ENCODE measurements around the gene UTF1.
A peak's percentile ranks its signal among the peaks of the same experiment; 100 is the strongest.
"Not testable (repeated sequence)": the region's sequence is repeated elsewhere in the genome, so short reads cannot be mapped to it uniquely, and the experiment has no call there.

The UTF1 gene

DNA sequence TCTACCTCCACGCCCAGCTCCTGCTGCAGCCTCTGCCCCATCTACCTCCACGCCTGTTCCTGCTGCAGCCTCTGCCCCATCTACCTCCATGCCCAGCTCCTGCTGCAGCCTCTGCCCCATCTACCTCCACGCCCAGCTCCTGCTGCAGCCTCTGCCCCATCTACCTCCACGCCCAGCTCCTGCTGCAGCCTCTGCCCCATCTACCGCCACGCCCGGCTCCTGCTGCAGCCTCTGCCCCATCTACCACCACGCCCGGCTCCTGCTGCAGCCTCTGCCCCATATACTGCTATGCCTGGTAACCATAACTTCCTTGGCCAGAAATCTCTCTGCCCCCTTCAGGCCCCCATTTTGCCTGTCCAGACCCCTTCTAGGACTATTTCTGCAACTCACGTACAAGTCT, 35.0 kb downstream of the UTF1 start:
- not testable (repeated sequence) for DNase-seq (ENCODE audit: low spot score)

DNA sequence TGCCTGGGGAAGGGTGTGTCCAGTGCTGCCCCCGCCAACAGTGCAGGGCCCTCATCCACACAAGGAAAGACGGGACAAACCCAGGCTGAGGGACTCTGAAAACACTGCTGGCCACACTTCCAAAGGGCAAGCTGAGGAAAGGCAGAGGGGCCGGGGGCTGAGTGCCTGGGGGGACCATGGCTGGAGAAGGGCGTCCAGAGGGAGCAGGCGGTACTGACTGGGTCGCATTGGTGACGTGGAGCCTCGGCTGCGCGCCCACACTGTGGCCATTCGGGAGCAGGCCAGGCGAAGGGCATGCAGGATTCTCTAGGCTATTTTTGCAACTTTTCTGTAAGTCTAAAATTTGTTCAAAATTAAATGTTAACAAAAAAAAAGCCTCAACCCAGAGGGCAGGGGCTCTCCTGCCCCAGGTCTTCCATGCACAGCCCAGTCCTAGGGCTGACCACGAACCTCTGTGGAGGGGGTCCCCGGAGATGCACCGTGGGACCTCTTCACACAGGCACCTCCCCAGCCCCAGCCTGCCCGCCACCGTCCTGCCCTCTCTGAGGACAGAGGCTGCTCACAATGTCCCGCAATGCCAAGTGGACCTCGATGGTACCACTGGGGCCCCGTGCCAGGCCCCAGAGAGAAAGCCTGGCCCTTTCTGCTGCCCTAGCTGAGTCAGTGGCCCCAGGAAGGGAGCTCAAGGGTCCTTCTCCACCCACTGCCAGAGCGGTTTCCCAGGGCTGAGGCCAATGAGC, 36.2 kb downstream of the UTF1 start:
- DNase-seq (ENCODE audit: low spot score): no peak

DNA sequence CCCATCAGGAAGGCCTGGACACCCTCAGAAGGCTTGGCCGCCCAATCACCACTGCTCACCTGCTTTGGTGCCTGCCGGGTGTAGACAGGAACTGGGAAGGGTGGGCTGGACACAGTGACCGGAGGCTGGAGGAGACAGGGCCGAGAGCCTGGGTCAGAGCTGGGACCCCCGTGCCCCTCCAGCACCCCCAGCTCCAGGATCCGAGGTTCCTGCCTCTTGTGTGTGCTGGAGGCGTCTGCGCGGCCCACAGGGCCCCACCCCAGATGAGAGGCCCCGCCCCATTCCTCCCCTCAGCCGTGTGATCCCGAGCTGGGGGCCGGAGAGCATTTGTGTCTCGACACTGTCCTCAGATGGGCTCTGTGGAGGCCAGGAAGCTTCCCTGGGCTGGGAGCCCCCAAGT, 37.3 kb downstream of the UTF1 start:
- no peak for DNase-seq (ENCODE audit: low spot score)

DNA sequence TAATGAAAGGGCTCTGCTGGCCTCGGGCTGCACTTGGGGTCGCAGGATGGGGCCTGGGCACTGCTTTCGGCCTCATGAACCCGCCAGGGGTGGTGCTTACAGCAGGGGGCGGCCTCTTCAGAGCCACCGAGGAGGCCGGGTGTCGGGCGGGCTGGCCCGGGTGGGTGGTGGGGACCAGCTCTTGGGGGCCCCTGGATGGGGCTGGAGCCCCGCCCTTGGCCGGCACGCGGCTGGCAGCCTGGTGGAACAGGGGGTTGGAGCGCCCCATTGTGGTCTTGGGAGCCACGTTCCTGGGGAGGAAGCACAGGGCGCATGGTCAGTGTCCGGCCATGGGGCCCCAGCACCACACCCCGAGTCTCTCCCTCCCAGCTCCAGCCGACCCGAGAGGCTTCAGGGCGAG, 37.8 kb downstream of the UTF1 start:
- DNase-seq (ENCODE audit: low spot score): no peak

DNA sequence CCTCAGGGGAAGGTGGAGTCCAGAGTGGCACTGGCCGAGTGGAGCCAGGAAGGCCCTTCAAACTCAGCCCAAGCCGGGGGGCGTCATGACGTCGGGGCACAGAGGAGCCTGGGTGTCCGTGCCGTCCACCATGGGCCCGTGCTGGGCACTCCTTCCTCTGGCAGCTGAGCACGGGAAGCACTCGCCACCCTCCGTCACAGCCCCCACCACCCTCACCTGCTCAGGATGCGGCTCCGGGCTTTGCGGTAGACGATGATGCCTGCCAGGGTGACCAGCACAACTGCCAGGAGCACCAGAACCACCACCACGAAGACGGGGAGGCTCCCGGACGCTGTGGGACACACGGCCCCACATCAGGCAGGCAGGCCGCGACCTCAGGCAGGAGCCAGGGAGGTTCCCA, 38.5 kb downstream of the UTF1 start:
- DNase-seq (ENCODE audit: low spot score): no peak

DNA sequence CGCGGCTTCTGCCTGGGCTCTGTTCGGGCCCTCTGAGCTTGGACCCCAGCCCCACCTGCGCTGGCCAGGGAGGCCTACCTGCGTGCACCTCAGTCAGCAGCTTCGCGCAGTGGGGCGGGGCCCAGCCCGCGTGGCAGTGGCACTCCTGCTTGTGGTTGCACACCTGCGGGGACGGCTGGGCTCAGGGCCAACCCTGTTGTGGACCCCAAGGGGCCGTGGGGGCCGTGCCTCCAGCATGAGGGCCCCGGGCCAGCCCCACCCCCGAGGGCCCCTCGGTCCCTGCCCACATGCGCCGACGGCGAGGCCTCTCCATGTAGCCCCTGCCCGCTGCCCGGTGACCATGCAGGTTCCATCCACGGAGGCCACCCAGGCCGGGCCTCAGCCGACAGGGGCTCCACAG, 39.4 kb downstream of the UTF1 start:
- no peak for DNase-seq (ENCODE audit: low spot score)

DNA sequence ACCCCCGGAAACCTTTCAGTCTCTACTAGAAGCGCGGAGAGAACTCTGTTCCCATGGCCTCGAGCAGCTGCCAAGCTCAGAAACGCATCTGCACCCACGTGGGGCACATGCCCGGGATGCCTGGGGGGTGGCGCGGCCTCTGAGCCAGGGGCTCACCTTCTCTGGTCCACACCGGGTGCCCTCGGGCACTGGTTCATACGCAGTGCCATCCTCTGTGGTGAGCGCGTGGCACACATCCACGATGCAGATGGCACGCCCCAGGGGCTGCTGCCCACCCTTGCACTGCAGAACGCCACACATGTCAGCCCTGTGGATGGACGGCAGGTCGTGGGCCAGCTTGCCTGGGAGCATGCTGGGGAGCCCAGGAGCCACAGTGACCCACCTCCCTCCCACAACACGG, 40.2 kb downstream of the UTF1 start:
- no peak for DNase-seq (ENCODE audit: low spot score)

DNA sequence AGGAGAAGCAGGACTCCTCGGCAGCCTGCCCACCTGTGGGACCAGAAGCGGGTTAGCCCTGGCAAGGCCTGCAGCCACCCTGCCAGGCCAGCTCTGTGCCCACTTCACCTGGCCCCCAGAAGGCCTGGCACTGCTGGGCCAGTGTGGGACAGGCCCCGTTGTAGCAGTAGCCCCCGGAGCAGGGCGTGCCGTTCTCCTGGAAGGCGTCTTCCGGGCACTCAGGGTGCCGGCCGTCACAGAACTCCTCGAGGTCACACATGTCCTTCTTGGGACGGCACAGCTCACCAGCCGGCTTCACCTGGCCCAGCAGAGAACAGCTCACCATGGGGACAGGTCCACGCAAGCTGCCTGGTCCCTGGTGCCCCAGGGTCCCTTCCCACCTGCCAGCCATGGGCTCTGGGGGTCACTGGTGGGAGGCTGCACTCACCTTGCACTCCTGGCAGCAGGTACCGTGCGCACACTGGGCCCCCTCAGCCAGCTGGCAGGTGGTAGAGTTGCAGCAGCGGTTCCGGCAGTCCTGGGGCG, 40.8 kb downstream of the UTF1 start:
- DNase-seq (ENCODE audit: low spot score): no peak

DNA sequence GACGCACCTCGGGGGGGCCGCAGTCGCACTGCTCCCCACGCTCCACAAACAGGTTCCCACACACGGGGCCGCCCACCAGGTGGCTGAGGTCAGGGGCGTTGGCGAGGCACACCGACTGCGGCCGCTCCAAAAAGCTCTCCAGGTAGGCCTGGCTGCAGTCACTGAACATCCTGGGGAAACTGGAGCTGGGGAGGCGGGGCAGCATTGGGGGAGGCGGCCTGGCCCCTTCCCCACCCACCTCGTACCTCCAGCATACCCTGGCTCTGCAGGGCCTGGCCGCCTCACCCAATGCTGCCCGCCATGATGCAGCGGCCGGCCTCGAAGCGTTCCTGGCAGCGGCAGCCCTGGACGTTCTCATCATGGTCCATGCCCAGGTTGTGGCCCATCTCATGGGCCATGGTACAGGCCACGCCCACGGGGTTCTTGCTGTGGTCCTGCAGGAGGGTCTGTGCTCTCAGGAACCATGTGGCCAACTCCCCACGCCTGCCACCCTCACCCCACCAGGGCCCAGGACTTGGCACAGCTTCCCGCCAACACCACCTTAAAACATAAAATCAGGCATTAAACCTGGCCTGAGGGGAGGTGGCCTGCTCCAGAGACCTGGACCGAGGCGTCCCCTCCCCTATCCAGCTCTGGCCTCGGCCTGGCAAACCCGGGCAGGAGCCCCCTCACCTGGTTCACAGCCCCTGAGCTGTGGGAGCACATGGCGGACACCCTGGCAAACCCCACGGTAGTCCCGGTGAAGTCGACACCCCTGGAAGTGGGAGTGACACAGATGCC, 41.7 kb downstream of the UTF1 start:
- peak; percentile 70 for DNase-seq (ENCODE audit: low spot score)

DNA sequence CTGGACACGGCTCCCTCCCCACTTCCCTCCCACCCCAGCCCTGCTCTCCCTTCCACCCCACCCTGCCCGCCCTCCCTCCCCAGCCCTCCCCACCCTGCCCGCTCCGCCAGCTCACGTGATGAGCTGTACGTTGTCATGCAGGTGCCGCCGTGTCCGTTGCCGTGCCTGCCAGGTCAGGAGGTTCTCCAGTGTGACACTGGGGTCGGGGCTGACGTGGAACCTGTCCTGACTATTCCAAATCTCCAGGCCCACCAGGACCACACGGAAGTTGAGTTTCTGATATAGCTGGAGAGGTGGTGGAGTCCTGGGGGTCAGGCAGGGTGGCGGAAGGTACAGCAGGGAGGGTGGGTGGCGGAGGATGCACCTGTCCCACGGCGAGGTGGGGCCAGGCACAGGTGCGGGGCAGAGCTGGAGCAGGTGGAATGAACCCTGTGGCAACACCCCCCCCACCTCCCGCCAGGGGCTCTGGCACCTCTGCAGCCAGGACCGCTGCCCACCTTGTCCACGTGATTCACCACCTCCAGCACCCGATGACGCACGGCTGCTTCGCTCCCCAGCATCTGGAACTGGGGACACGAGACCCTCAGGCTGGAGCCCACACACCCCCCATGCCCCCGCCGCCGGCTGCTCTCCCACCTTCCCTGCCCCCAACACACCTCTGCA, 42.4 kb downstream of the UTF1 start:
- DNase-seq (ENCODE audit: low spot score): no peak

DNA sequence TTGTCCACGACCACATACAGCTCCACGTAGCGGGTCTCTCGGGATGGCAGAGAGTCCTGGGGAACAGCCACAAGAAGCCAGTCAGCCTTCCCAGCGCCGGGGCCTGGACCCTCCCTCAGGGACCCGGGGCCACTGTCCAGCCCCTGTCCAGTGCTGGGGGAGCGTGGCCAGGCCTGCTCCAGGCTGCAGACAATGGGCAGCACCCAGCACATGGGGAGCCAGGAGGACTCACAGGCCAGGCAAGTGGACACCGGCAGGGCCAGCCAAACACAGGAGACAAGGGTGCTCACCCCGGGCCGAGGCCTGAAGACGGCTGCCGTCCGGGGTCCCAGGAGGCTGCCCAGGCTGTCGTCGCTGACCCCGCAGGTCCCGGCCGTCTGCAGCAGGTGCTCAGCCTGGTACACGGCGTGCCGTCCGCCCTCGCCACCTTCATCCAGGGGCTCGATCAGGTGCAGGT, 43.0 kb downstream of the UTF1 start:
- DNase-seq (ENCODE audit: low spot score): no peak

DNA sequence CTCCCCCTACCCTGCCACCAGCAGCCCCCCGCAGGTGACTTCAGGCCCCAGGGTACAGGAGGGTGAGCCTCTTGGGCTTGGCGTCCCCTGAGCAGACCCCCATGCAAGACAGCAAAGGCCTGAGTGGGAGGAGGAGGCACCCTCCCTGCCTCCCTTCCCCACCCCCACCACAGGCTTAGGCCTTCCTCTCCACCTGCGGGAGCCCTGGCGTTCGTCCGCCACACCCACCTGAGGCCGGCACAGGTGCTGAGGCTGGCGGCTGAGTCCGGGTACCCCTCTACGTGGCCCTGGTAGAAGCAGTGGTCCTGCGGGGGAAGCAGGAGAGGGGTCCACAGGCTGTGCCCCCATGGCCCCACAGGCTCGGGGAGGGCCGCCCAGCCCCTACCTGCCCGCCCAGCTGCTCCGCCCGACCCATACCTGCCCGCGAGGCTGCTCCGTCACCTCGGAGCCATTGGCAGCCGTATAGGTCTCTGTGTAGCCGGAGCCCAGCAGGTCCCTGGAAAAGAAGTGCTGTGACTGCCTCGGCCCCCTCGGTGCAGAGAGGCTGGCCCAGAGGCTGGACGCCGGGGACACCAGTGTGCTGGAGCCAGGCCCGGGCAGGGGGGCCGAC, 43.6 kb downstream of the UTF1 start:
- no peak for DNase-seq (ENCODE audit: low spot score)

DNA sequence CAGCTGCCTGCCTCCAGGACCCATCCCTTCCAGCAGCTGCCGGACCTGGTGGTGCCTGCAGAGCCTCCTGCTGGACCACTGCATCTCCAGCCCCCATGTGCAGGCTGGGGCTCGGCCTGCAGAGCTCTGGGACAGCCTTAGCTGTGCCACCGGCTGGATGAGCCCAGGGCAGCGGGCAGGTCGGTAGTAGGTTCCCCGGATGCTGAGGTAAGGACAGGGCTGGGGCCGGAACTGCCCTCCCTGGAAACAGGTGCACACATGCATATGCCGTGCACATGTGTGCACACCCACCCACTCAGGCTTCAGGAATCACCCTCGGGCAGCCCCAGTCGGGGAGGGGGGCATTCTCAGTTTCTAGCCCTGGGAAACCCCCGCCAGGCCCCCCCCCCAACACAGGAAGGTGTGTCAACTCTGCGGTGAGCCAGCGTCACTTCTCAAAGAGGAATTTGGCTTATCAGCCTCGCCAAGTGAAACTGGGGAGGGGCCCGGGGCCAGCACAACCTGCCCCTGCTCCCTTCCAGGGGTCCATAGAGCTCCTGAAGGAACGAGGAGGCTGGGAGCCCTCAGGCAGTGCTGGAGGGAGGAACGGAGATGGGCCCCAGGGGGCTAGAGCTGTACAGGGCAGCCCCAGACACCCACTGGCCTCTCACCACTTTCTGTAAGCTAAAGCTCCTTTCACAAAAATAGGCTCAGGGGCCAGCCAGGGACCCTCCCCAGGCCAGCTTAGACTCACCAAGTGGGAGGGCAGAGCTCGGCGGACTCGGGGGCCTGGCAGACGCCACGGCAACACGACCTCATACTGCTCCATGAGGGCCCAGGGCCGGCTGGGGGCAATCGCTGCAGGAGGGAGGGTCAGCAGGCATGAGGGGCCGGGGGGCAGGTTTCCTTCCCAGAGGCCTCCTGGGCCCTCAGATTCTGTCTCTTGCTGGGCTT, 45.0 kb downstream of the UTF1 start:
- no peak for DNase-seq (ENCODE audit: low spot score)

DNA sequence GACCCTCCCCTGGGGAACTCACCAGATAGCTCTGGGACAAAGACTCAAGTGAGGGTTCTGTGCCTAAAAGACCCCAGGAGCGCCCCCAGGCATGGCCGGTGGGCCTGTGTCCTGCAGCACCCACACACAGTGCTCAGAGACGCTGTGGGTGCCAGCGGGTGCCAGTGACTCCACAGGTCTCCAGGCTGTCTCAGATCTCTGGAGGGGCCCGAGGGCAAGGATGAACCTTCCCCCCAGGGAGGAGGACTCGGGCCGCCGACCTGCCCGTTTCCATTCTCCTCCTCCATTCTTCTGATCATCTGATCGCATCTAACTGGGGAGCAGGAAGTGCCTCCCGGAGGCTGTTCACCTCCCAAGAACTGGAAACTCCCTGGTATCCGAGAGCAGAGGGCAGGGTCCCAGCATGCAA, 45.7 kb downstream of the UTF1 start:
- no peak for DNase-seq (ENCODE audit: low spot score)

DNA sequence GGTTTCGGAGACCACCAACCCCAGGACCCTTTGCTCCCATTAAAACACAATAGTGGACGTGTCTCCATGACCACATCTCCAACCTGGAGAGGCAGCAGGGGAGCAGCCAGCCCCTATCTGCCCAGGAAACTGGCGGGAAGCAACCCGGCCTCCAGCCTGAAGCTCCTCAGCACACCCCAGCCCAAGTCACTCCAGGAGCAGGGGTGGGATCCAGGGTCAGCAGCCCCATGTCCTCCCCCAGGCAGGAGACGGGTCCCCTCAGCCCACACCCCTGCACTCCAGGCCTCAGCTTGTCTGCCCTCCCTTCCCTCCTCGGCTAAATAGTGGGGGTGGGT, 46.0 kb downstream of the UTF1 start:
- no peak for DNase-seq (ENCODE audit: low spot score)

DNA sequence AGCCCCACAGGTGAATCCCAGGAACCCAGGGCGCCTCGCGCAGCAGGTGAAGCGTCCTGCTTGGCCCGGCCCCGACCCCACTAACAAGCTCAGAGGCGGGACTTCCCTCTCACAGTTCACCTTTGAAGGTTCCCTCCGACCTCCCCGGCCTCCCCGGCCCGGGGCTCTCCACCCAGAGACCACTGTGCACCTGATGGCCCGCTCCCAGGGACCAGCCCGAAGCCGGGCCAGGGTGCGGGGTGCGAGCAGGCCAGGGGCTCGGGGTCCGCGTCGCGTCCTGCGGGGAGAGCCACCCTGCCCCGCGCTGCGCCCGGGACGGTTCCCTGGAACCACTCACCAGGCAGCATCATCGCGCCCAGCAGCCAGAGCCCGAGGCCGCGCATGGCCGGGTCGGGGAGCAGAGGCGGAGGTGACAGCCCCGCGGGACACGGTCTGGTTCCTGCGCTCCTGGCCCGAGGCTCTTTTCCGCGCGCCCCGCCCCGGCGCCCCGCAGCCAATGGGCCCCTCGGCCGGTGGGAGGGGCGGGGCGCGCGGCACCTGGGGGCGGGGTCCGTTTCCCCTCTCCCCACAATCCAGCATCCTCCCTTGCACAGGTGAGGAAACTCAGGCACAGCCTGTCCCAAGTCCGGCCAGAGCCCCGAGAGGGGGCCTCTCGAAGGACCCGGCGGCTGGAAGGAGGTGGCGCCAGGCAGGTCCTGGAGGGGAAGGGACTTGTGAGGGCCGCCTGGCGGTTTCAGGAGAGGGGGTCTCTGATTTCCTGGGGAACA, 46.6 kb downstream of the UTF1 start, which contains the start of gene ADAM8:
ADAM8 (minus strand) TSS at position 434 of the 767 bp plus-strand sequence; CDS start at position 383, 51 bp downstream.
- peak; percentile 99 for DNase-seq (ENCODE audit: low spot score)

DNA sequence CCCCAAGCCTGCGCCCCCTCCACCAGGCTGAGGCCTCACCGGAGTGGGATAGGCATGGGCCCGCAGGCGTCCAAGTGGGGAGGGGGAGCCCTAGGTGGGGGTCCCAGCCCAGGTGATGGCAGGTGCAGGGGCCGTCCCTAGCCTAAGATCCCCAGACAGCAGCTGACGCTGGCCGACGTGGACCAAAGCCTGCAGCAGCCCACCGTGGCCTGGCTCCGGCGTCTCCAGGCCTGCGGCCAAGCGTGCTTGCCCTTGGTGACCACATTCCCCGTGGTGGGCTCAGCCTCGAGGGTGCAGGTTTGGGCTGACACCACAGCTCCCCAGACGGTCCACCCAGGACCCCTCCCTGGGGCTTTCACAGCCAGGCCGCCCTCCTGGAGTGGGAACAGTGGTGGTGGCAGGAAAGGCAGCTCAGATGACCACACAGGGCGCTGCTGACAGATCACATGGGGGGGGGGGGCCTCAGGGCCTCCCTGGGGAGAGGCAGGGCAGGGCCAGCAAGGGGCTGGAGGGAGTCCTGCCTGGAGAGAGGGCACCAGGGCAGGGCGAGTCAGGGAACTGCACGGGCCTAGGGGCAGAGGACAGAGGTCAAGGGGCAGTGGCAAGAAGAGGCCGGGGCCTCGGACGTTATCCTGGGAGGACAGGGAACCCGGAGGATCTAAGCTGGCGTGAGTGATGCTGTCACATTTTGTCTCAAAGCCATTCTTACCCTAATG, 47.4 kb downstream of the UTF1 start:
- DNase-seq (ENCODE audit: low spot score): no peak

DNA sequence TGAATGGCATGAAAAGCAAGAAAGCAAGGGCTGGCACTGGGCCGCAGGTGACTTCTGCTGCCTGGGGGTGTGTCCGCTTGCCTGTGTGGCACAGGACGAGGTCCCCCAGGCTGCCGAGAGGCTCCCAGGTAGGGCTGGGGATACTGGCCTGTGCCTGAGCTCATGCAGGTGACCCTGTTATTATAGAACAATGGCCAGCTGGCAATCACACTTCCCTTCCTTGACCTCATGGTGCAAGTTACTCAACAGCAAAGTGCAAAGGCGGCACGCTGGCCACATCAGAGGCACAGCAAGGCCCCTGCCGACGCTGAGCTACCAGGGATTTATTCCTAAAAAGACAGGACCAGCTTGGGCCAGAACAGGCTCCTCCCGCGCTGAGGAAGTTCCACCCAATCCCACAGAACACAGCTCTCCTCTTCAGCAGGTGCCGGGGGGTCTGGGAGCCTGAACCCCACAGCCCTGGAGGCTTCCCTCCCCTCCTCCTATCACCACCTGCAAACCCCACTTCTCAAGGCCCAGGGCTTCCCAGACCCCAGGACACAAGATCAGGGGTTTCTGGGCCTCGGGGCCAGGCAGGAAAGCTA, 48.1 kb downstream of the UTF1 start:
- DNase-seq (ENCODE audit: low spot score): no peak

DNA sequence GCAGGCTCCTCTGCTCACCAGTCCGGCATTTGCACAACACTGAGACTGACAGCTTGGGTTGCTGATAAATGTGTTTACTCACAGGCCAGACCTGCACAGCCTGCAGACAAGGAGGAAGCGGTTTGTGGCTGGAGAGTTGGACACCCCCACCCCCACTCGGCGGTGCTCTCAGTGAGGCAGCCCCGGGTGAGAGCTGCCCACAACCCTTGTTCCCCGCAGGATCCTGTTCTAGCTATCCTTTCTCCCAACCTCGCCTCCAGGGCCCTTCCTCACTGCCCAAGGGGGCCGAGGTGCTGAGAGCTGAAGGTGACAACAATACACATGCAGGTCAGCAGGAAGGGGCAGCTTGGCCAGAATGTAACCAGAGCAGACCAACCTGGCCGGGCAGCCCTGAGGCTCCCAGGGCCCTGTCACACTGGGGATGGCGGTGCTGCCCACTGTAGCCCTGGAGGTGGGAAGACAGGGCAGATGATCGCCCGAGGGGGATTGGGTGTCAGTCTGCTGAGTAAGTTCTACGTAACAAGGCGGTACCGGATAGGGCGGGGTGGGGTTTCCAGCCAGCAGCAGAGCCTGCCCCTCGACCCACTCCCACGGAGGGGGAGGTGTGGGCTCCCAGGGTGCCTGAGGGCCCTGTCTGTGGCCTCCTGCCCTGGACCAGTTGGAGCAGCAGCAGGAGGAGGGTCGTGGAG, 48.7 kb downstream of the UTF1 start:
- DNase-seq (ENCODE audit: low spot score): no peak

All from iPS-NIHi11 (cell line).